Erythroblast (primary cell): ENCODE measurements around the gene TNIK.

Source experiments
- GATA1 ChIP-seq: IDR thresholded peaks from 2 replicates; pipeline ENCODE4 v1.6.1; 2011; ENCODE audit warnings: low read depth, mild to moderate bottlenecking, control low read depth, low read length, moderate library complexity
- POLR2A ChIP-seq: IDR thresholded peaks from 2 replicates; pipeline ENCODE4 v1.6.1; 2011; ENCODE audit warnings: mild to moderate bottlenecking, low read length

DNA sequence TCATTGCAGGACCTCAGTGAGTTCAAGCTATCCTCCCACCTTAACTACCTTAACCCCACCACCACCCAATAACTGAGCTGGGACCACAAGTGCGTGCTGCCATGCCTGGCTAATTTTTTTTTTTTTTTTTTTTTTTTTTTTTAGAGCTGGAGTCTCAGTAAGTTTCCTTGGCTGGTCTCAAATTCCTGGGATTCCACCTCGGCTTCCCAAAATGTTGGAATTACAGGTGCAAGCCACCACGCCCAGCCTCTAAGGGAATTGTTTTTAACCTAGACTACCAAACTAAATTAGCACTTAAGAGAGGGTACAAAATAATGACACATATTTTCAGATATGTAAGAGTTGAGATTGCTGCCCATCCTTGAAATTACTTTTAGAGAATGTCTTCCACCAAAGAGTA, 4.3 kb upstream of the TNIK start:
- TF ChIP-seq GATA1 (no peak), POLR2A (no peak)
